WTC11 (cell line): Measurements from ENCODE around the gene SKIL. TPM values are rescaled to one million over a fixed set of nuclear protein-coding genes. Genes with fewer than 3 reads are reported as not detected.

Source experiments
- ATAC-seq: fragments of 200-7000 bp; cut with Tn5 transposase; 2 replicates; pipeline ENCODE4 v1.10.0; 2021; ENCODE audit warnings: mild to moderate bottlenecking, moderate library complexity
- CTCF ChIA-PET: fragments of 300-600 bp; sonication (Branson Sonifier 250); formaldehyde crosslinking; loops from one replicate; lab custom pipeline; 2021; ENCODE audit warnings: antibody characterized with exemption; lab: Charles Lee
- POLR2A ChIA-PET: fragments of 350-600 bp; sonication (Branson Sonifier 250); formaldehyde crosslinking; loops from one replicate; lab custom pipeline; 2021; ENCODE audit warnings: antibody characterized with exemption; lab: Charles Lee
- DNase-seq: peaks from one replicate; pipeline ENCODE4 v3.0.0; 2021; ENCODE audit warnings: low spot score
- H3K27ac Mint-ChIP-seq: 2 replicates; pipeline ENCODE4 v1.8.0; 2021; ENCODE audit warnings: mixed read lengths
- H3K27me3 Mint-ChIP-seq: 2 replicates; pipeline ENCODE4 v1.8.0; 2021; ENCODE audit warnings: low read depth, mild to moderate bottlenecking, moderate library complexity, mixed read lengths
- H3K36me3 Mint-ChIP-seq: 2 replicates; pipeline ENCODE4 v1.8.0; 2021; ENCODE audit warnings: mixed read lengths
- H3K4me1 Mint-ChIP-seq: 2 replicates; pipeline ENCODE4 v1.8.0; 2022; ENCODE audit warnings: mixed read lengths
- H3K4me3 Mint-ChIP-seq: 2 replicates; pipeline ENCODE4 v1.8.0; 2021; ENCODE audit warnings: mild to moderate bottlenecking, moderate library complexity, mixed read lengths
- H3K9me3 Mint-ChIP-seq: 2 replicates; pipeline ENCODE4 v1.8.0; 2021; ENCODE audit warnings: mixed read lengths
- ATF2 ChIP-seq: sonication (generic); formaldehyde crosslinking; IDR thresholded peaks from 2 replicates; pipeline ENCODE4 v1.8.1; 2022; ENCODE audit warnings: low read depth, missing genetic modification reagents, borderline replicate concordance
- CDX4 ChIP-seq: fragments of 250-450 bp; sonication (Bioruptor Pico); IDR thresholded peaks from 2 replicates; pipeline ENCODE4 v1.9.0; 2021; ENCODE audit warnings: moderate library complexity, mild to moderate bottlenecking, inconsistent platforms, borderline replicate concordance
- CTCF ChIP-seq: fragments of 200-600 bp; IDR thresholded peaks from 2 replicates; pipeline ENCODE4 v1.8.0; 2022; ENCODE audit warnings: antibody characterized with exemption
- E2F1 ChIP-seq: sonication (generic); formaldehyde crosslinking; IDR thresholded peaks from 2 replicates; pipeline ENCODE4 v1.8.0; 2022; ENCODE audit warnings: mild to moderate bottlenecking, missing genetic modification reagents
- EMX1 ChIP-seq: fragments of 250-450 bp; sonication (Bioruptor Pico); IDR thresholded peaks from 2 replicates; pipeline ENCODE4 v1.8.0; 2021; ENCODE audit warnings: mild to moderate bottlenecking
- ETV6 ChIP-seq: sonication (generic); formaldehyde crosslinking; IDR thresholded peaks from 2 replicates; pipeline ENCODE4 v1.8.1; 2022; ENCODE audit warnings: mild to moderate bottlenecking, missing genetic modification reagents
- FOXP1 ChIP-seq: sonication (generic); formaldehyde crosslinking; IDR thresholded peaks from 2 replicates; pipeline ENCODE4 v1.8.0; 2022; ENCODE audit warnings: missing genetic modification reagents, mild to moderate bottlenecking, moderate library complexity, borderline replicate concordance
- MYBL2 ChIP-seq: sonication (generic); formaldehyde crosslinking; IDR thresholded peaks from 2 replicates; pipeline ENCODE4 v1.8.1; 2023; ENCODE audit warnings: mild to moderate bottlenecking, moderate library complexity, missing genetic modification reagents
- NFYB ChIP-seq: sonication (generic); formaldehyde crosslinking; conservative IDR thresholded peaks from 2 replicates; pipeline ENCODE4 v1.8.0; 2022; ENCODE audit warnings: low read depth, missing genetic modification reagents
- NR1H2 ChIP-seq: sonication (generic); formaldehyde crosslinking; IDR thresholded peaks from 2 replicates; pipeline ENCODE4 v1.9.0; 2021; ENCODE audit warnings: mild to moderate bottlenecking, moderate library complexity, missing genetic modification reagents
- RORB ChIP-seq: fragments of 250-450 bp; sonication (Bioruptor Pico); IDR thresholded peaks from 2 replicates; pipeline ENCODE4 v1.9.0; 2021; ENCODE audit warnings: mild to moderate bottlenecking
- SMAD3 ChIP-seq: sonication (generic); formaldehyde crosslinking; IDR thresholded peaks from 2 replicates; pipeline ENCODE4 v1.8.0; 2022; ENCODE audit warnings: missing genetic modification reagents, mild to moderate bottlenecking, borderline replicate concordance
- SOX15 ChIP-seq: fragments of 250-450 bp; sonication (Bioruptor Pico); IDR thresholded peaks from 2 replicates; pipeline ENCODE4 v1.9.0; 2021; ENCODE audit warnings: mild to moderate bottlenecking
- TEAD4 ChIP-seq: sonication (generic); formaldehyde crosslinking; IDR thresholded peaks from 2 replicates; pipeline ENCODE4 v1.8.0; 2022; ENCODE audit warnings: mild to moderate bottlenecking, missing genetic modification reagents
- TP53 ChIP-seq: sonication (generic); formaldehyde crosslinking; IDR thresholded peaks from 2 replicates; pipeline ENCODE4 v1.8.1; 2023; ENCODE audit warnings: mild to moderate bottlenecking, missing genetic modification reagents
- ZBTB21 ChIP-seq: sonication (generic); formaldehyde crosslinking; IDR thresholded peaks from 2 replicates; pipeline ENCODE4 v1.8.1; 2023; ENCODE audit warnings: mild to moderate bottlenecking, missing genetic modification reagents, borderline replicate concordance
- ZBTB43 ChIP-seq: sonication (generic); formaldehyde crosslinking; IDR thresholded peaks from 2 replicates; pipeline ENCODE4 v1.8.1; 2023; ENCODE audit warnings: mild to moderate bottlenecking, missing genetic modification reagents
- ZNF396 ChIP-seq: fragments of 250-450 bp; sonication (Bioruptor Pico); IDR thresholded peaks from 2 replicates; pipeline ENCODE4 v1.8.0; 2021; ENCODE audit warnings: mild to moderate bottlenecking, moderate library complexity, borderline replicate concordance
- ZSCAN18 ChIP-seq: fragments of 250-450 bp; sonication (Bioruptor Pico); IDR thresholded peaks from 2 replicates; pipeline ENCODE4 v2.1.2; 2022; ENCODE audit warnings: mild to moderate bottlenecking, moderate library complexity
- total RNA-seq: library from RNA; stranded (reverse); gene quantifications from 3 replicates; pipeline ENCODE4 v1.2.3, GENCODE V29; 2021

Gene SKIL
- total RNA-seq, 1 experiment from 2014 or later = 181 TPM

GRCh38 chr3:170309046-170309445 lies 48.5 kb upstream of the SKIL start:
- no peak for DNase-seq
- ChIA-PET POLR2A (interaction anchor here (0.7 kb wide), 1 partner anchor 89 kb away, joined by 6 read pairs; no protein-coding TSS in a partner anchor), CTCF (interaction anchor here (0.6 to 2.7 kb wide), 22 partner anchors 16 to 503 kb away, joined by 3 to 21 read pairs (median 4); partner anchors contain the start of gene SKIL)
- no peaks in the 10 kb centered on the region for H3K27me3 Mint-ChIP-seq
- H3K4me1 Mint-ChIP-seq = peaks cover 21% of the 10 kb centered on the region
- no peak overlapping the region for H3K4me3 Mint-ChIP-seq
- H3K36me3 Mint-ChIP-seq = no peaks in the 10 kb centered on the region; the same call in 1 of the 2 replicates
- no peak overlapping the region for H3K27ac Mint-ChIP-seq
- H3K9me3 Mint-ChIP-seq = no peaks in the 10 kb centered on the region
- ATAC-seq = no peak
- TF ChIP-seq MYBL2 (no peak), ZBTB21 (CRISPR knock-in tag) (no peak)

GRCh38 chr3:170317954-170318353 lies 39.6 kb upstream of the SKIL start:
- TF ChIP-seq CDX4 (CRISPR knock-in tag) = no peak
- no peak for TF ChIP-seq TP53 (CRISPR knock-in tag)
- TF ChIP-seq ZBTB43 = no peak
- TF ChIP-seq SMAD3 (CRISPR knock-in tag) = no peak
- TF ChIP-seq RORB (CRISPR knock-in tag) = no peak
- no peak for TF ChIP-seq CTCF
- no peak for TF ChIP-seq ETV6 (CRISPR knock-in tag)
- no peak for TF ChIP-seq TEAD4 (CRISPR knock-in tag)
- TF ChIP-seq ATF2 (CRISPR knock-in tag) = no peak
- TF ChIP-seq EMX1 (CRISPR knock-in tag) = no peak
- no peak for TF ChIP-seq FOXP1 (CRISPR knock-in tag)
- no peak for TF ChIP-seq NR1H2 (CRISPR knock-in tag)
- TF ChIP-seq ZNF396 (CRISPR knock-in tag) = no peak
- TF ChIP-seq SOX15 (CRISPR knock-in tag) = no peak
- TF ChIP-seq NFYB (CRISPR knock-in tag) = no peak
- TF ChIP-seq ZSCAN18 (CRISPR knock-in tag) = no peak
- no peak for TF ChIP-seq E2F1 (CRISPR knock-in tag)
- TF ChIP-seq, all 79 proteins: peak for 0
- Mint-ChIP-seq H3K27ac (no peak overlapping the region), H3K4me1 (peaks cover 40% of the 10 kb centered on the region), H3K36me3 (no peaks in the 10 kb centered on the region), H3K4me3 (no peak overlapping the region), H3K27me3 (peaks cover 44% of the 10 kb centered on the region), H3K9me3 (no peaks in the 10 kb centered on the region)
- ChIA-PET CTCF (interaction anchor here (1.5 kb wide), 1 partner anchor 96 kb away, joined by 7 read pairs; no protein-coding TSS in a partner anchor), POLR2A (interaction anchor here (0.6 kb wide), 1 partner anchor 143 kb away, joined by 3 read pairs; no protein-coding TSS in a partner anchor)
- ATAC-seq (no peak), DNase-seq (no peak)
